ENCODE measurements around the gene NIT1. TPM values are rescaled to one million over a fixed set of nuclear protein-coding genes. Genes with fewer than 3 reads are reported as not detected.

Gene NIT1
- total and polyA plus RNA-seq, 2 of the 8 experiments (the other 6 are each of a cell fraction or from before 2014, with no cell fraction given), result 33.0 to 40.4 TPM

GRCh38 chr1:161164901-161165610 lies 47.2 kb downstream of the NIT1 start:
- H3K79me1 ChIP-seq (ENCODE audit: low read depth, low read length), result no peaks in the 10 kb centered on the region; the same call in 1 of the 2 replicates
- no peaks in the 10 kb centered on the region; a peak in 1 of 4 replicates for H3K79me2 ChIP-seq (ENCODE audit: control insufficient read depth in 1 of 2, insufficient read depth in 2 of 2, low read length in 2 of 2)
- no peak overlapping the region for H3K23ac ChIP-seq (ENCODE audit: insufficient read length)
- H3K9ac ChIP-seq (replicated peaks in 1 of 4; ENCODE audit: extremely low read depth in 1 of 4, low read depth in 3 of 4, low read length in 3 of 4), result no peak overlapping the region
- no peak overlapping the region; the same call in 1 of the 2 replicates for H2BK5ac ChIP-seq (ENCODE audit: low read depth, low read length)
- no peak overlapping the region for H2BK15ac ChIP-seq (ENCODE audit: low read length)
- H3K4me2 ChIP-seq (ENCODE audit: insufficient read depth in 1 of 2, low read depth in 2 of 2, low read length in 2 of 2), result peak overlapping the region; percentile 66 to 92
- H3K4ac ChIP-seq (replicated peaks; ENCODE audit: insufficient read length, low read depth, low read length), result no peak overlapping the region
- H3K27ac ChIP-seq (ENCODE audit: low read depth, low read length), result no peak overlapping the region
- peak overlapping the region; percentile 64 to 87 (median 82); a peak in 5 of 8 replicates for H3K4me3 ChIP-seq (ENCODE audit: extremely low read depth in 1 of 4, insufficient read depth in 2 of 4, low read depth in 3 of 4, low read length in 4 of 4)
- H3K4me1 ChIP-seq (replicated peaks in 1 of 4; ENCODE audit: control insufficient read depth in 3 of 4, insufficient read depth in 4 of 4, low read length in 3 of 4), result peaks cover 0 to 11% (median 8%) of the 10 kb centered on the region in 4 experiments; a peak in 4 of 7 replicates
- ChIA-PET POLR2A (ENCODE audit: partially characterized antibody) (interaction anchor here (0.6 to 4.7 kb wide), 6 partner anchors 11 to 127 kb away, joined by 3 to 51 read pairs (median 19); partner anchors contain the start of genes B4GALT3, DEDD, NDUFS2 and UFC1), CTCF (ENCODE audit: partially characterized antibody) (interaction anchor here (0.6 to 5.3 kb wide), 23 partner anchors 10 to 555 kb away, joined by 3 to 32 read pairs (median 4); partner anchors contain the start of genes ADAMTS4, B4GALT3, DEDD and KLHDC9)
- DNase-seq (ENCODE audit: low read depth in 1 of 2, low spot score in 2 of 2) (no peak), FAIRE-seq (no peak)
- no peak overlapping the region for H3K56ac ChIP-seq (replicated peaks; ENCODE audit: insufficient read length, low read depth, low read length)
- no peak overlapping the region for H3K18ac ChIP-seq (ENCODE audit: extremely low read depth, low read length)
- H2AK5ac ChIP-seq (ENCODE audit: low read depth, low read length), result no peak overlapping the region
- H4K5ac ChIP-seq (ENCODE audit: insufficient read length, low read depth, low read length), result no peak overlapping the region
- H3K23me2 ChIP-seq (ENCODE audit: low read depth, low read length), result peaks cover 11% of the 10 kb centered on the region; the same call in 1 of the 2 replicates
- no peak overlapping the region for H3K14ac ChIP-seq (ENCODE audit: insufficient read length)
- 71% methylated on average over 14 of the region's 14 CpGs; no CpG with 5 or more reads in 1 of the 2 experiments for WGBS, 2 experiments (ENCODE audit: extremely low coverage in 1 of 2, insufficient coverage in 1 of 2, insufficient read length in 1 of 2, insufficient replicate concordance in 2 of 2, low coverage in 1 of 2, low lambda C conversion rate in 2 of 2, missing lambda C conversion rate in 1 of 2)
- H2BK120ac ChIP-seq (replicated peaks; ENCODE audit: low read depth, low read length), result no peak overlapping the region
- no peaks in the 10 kb centered on the region for H3K9me3 ChIP-seq (ENCODE audit: insufficient read depth in 2 of 2, low read depth in 1 of 2, low read length in 1 of 2)
- no peak overlapping the region for H2BK20ac ChIP-seq (ENCODE audit: low read length)
- H3K27me3 ChIP-seq (replicated peaks in 1 of 4; ENCODE audit: control insufficient read depth in 3 of 4, extremely low read depth in 1 of 4, insufficient read depth in 3 of 4, low read length in 3 of 4), result no peaks in the 10 kb centered on the region
- no peak overlapping the region; the same call in 1 of the 2 replicates for H4K8ac ChIP-seq (ENCODE audit: extremely low read depth, insufficient read depth, low read length)
- peaks cover 0 to 9% (median 4%) of the 10 kb centered on the region in 4 experiments; a peak in 3 of 8 replicates for H3K36me3 ChIP-seq (ENCODE audit: control insufficient read depth in 2 of 4, insufficient read depth in 4 of 4, low read length in 3 of 4)
- H4K91ac ChIP-seq (replicated peaks; ENCODE audit: insufficient read length, low read length), result no peak overlapping the region
- no peak overlapping the region for H2AFZ ChIP-seq (ENCODE audit: low read length)
- no peak overlapping the region for H2BK12ac ChIP-seq (ENCODE audit: low read depth, low read length)
- H4K20me1 ChIP-seq (replicated peaks in 1 of 2; ENCODE audit: control insufficient read depth in 1 of 2, insufficient read depth in 2 of 2, low read length in 2 of 2), result no peaks in the 10 kb centered on the region
- TF ChIP-seq SIX5 (IDR thresholded peaks at IDR 0.05; ENCODE audit: low read depth, low read length) (no peak), BACH1 (IDR thresholded peaks at IDR 0.05; ENCODE audit: low read length) (no peak), EZH2 (IDR thresholded peaks at IDR 0.05; ENCODE audit: low read depth, low read length, severe bottlenecking) (no peak), E2F6 (IDR thresholded peaks at IDR 0.05) (no peak), FOSL1 (IDR thresholded peaks at IDR 0.05; ENCODE audit: insufficient read depth, low read depth, low read length) (no peak), EP300 (IDR thresholded peaks at IDR 0.05; ENCODE audit: borderline replicate concordance in 1 of 2, low read depth in 2 of 2, low read length in 2 of 2) (no peak), ASH2L (IDR thresholded peaks at IDR 0.05; ENCODE audit: low read length) (no peak), CTCF (IDR thresholded peaks at IDR 0.05; ENCODE audit: control extremely low read depth in 1 of 3, insufficient read depth in 1 of 3, low read depth in 1 of 3, low read length in 3 of 3) (no peak)

Measured in H1 (cell line).